HG02840 (cell line): ENCODE results near the gene TRPC4AP.

Experiments
- ATAC-seq: cut with Tn5 transposase; IDR thresholded peaks from one replicate; pipeline ENCODE4 v1.9.1; 2021; ENCODE audit warnings: mild to moderate bottlenecking, moderate library complexity, moderate number of reproducible peaks; ENCODE audit not compliant: unreplicated experiment, low FRiP score

Gene TRPC4AP

DNA sequence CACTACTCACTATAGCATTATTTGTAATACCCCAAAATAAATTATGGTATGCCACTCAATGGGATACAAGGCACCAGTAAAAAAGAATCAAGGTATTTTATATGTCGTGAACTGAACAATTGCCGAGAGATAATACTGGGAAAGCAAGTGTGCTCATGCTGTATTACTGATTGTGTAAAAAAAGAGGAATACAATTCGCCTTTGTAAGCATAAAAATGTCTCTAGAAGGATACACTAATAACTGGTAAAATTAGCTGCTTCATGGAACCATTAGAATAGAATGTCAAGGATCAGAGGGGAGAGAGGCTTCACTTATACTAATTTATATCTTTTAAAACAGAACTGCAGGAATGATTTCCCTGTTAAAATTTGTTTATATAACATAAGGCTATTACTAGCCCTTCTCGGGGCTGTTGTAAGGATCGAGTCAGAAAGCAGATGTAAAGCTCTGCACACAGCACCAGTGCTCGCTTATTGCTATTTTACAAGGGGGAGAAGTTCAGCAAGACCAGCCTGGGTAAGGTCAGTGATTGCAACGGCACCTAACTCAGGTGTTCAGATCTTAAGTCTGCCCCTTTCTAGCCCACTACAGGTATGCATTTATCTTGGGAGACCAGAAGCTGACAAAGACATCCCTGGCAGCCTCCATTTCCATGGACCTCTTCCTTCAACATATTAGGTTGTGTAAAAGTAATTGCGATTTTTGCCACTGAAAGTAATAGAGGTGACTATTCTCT is 75.3 kb downstream of the TRPC4AP start:
- ATAC-seq = no peak

- no peak for ATAC-seq
These were observed 76.8 kb downstream of the TRPC4AP start for GRCh38 chr20:35015863-35016193.

GRCh38 chr20:35014537-35014936 is 78.1 kb downstream of the TRPC4AP start:
- ATAC-seq = no peak

- ATAC-seq = no peak
These were observed 78.9 kb downstream of the TRPC4AP start for GRCh38 chr20:35013421-35014411.

GRCh38 chr20:35012227-35013069 is 80.2 kb downstream of the TRPC4AP start:
- no peak for ATAC-seq

GRCh38 chr20:35011589-35012226 is 80.9 kb downstream of the TRPC4AP start:
- ATAC-seq = no peak

DNA sequence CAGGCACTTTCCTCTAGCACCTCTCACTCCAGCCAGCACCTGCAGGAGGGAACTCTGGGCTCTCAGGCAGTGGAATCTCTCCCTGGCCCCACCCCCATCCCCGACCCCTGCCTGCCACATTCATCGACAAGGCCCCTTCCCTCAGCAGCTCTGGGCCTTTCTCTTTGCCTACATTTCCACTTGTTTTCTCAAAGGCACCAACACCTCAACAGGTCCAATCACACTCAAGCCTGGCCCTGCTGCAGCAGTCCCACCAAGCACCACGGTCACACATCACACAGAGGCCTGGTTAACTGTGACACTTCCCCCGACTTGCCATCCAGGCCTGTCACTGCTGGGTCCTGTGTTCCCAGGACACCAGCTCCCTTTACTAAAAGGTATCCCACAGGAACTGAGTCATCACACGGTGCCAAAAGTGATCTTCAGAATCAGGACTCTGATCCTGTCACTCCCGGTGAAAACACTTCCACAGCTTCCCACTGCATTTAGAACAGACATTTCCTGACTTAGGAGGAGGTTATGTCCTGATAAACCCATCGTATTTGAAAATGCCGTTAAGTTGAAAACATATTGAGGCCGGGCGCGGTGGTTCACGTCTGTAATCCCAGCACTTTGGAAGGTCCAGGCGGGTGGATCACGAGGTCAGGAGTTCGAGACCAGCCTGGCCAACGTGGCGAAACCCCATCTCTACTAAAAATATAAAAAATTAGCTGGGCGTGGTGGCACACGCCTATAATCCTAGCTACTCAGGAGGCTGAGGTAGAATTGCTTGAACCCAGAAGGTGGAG is 82.0 kb downstream of the TRPC4AP start:
- ATAC-seq = no peak

DNA sequence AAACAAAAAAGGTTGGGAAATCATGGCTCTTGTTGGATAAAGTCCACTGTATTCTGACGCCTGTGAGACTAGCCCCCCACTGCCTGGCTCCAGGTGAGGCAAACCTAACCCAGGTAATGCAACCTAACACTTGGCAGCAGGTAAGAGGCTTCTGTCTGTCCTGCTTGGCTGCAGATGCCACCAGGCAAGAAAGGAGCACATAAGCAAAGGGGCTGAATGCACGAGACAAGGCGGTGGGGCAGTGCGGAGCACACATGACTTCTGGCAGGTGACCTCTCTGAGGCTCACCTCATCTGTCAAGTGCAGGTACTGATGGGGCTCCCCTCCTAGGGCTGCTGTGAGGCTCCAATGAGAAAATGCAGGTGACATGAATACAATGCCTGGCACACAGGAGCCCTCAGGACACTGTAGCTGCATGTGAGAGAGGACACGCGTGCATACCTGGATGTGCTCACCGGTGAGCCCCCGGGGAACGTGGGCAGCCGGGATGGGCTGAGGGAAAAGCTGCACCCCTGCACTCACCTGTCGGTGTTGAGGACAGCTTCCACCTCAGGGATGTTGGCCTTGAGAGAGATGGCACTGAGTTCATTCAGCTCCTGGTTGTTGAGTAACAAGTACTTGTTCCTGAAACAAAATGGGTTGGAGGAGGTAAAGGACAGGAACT is 82.8 kb downstream of the TRPC4AP start:
- no peak for ATAC-seq

GRCh38 chr20:35008411-35009342 is 83.9 kb downstream of the TRPC4AP start:
- ATAC-seq = no peak

DNA sequence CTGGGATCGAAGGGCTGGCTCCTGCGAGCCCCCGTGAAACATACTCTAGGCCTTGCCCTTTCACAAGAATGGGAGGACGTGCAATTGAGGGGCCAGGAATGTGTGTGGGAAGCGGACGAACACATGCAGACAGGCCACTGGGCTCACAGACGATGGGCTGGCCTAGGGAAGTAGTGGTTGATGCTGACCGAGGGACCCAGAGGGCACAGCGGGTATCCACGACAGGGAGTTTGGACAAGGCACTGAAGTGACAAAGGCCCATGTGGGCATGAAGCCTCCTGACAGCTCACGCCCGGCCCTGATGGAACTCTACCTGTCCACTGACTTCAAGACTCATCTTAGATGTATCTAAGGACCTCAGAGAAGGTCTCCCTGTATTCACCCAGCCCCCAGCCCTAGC is 84.7 kb downstream of the TRPC4AP start:
- no peak for ATAC-seq

DNA sequence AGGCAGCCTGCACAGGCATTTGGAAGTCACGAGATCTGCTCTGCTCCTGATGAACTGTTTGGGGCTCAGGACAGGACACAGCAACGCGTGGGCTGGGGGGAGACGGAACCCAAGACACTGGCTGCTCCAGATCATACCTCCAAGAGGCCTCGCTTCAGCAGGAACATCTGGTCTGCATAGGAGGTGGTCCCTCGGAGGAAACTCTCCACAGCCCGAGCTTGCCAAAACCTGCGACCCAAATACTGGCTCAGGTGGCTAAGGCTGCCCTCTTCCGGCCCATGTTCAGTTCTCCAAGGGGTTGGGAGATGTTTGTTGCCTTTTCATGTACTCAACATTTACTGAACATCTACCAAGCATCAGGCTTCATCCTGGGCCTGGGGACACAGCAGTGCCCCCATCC is 85.2 kb downstream of the TRPC4AP start:
- no peak for ATAC-seq

DNA sequence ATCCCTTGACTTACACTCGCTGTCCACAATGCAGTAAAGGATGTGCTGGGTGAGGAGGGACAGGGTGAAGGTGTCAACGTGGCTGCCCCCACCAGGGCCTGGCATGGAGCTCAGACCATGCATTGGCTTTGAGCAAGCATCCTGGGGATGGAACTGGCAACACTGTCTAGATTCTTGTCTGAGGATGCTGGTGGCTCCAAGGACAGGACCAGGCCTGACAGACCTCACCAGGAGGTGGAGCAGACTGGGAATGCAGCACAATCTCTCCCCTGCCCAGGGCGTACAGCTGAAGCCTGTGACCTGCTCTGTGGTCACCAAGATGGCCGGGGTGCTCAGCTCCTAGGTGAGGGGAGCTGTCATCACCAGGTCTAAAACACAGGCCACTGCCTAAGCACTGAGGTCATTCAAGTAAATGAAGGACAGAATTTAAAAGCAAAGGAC is 86.1 kb downstream of the TRPC4AP start:
- ATAC-seq = no peak

- ATAC-seq = no peak
These were observed 86.6 kb downstream of the TRPC4AP start for GRCh38 chr20:35006009-35006408.

DNA sequence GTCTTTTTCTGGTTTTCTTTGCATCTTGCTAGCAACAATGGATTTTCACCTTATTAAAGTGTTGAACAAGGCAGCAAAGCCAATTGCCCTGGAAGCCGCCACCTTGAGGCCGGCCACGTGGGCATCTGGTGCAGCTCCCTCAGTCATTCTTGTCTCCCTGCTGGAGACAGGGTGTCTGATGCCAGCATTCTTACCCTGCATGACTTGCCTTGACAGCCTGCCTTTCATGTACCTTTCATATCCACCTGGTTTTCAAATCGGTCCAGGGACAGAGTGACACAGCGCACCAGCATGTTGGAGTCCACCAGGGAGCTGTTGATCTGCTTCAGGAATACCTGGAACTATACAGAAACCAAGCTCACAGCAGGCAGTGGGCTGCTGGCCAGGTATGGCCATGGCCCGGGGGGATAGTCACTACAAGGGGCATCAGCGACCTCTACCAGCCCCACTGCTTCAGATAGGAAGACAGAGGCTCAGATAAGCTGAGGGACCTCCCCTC is 87.1 kb downstream of the TRPC4AP start:
- no peak for ATAC-seq

DNA sequence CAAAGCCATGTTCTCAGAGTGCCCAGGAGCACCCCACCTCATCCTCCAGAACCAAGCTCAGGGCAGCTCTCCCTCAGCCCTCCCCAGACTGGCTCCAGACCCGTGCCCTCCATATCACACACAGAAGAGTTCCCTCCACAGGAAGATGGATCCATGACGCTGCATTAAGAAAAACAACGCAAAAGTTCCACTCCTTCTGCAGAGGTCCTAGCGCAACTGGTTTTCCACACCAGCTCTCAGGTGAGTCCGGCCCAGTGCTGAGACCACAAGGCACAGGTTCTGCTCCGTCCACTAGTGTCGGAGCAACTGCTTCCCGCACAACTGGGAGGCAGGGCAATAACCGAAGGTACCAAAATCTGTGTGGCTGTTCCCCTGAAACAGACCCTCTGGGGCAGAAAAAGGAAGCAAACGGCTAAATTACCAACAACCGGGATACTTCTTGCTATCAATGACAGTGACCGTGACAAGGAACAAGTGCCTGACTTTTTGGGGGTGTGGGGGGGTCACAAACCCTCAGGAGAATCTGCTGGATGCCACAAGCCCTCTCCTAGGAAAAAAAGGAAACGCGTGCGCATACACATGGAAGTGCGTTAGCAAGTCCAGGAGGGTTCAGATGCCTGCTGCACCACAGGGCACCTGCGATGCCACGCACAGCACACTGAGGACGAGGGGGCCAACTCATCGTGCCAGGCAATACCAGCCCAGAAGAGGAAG is 87.7 kb downstream of the TRPC4AP start:
- no peak for ATAC-seq

- no peak for ATAC-seq
These were observed 88.4 kb downstream of the TRPC4AP start for GRCh38 chr20:35004051-35004725.
